SIG-M5 treated with dmso at 0.1 percent for 504 hours (cell line): ENCODE data around the gene TFEC.

ENCODE experiments used
- DNase-seq: peaks from one replicate; lab custom pipeline; 2025; ENCODE audit not compliant: unreplicated experiment; lab: John Stamatoyannopoulos, UW

Gene TFEC

GRCh38 chr7:115995701-115996100 lies 34.9 kb downstream of the TFEC start:
- DNase-seq, result no peak

- DNase-seq, result no peak
Observed at GRCh38 chr7:115988401-115988800, 42.2 kb downstream of the TFEC start.

GRCh38 chr7:115987486-115987885 lies 43.1 kb downstream of the TFEC start:
- no peak for DNase-seq

GRCh38 chr7:115984105-115984504 lies 46.5 kb downstream of the TFEC start:
- DNase-seq, result no peak

- peak; percentile 26 for DNase-seq
Observed at GRCh38 chr7:115980159-115980558, 50.4 kb downstream of the TFEC start.

- no peak for DNase-seq
Observed at GRCh38 chr7:115976651-115977050, 53.9 kb downstream of the TFEC start.

- DNase-seq, result no peak
Observed at GRCh38 chr7:115975766-115976165, 54.8 kb downstream of the TFEC start.

- DNase-seq, result no peak
Observed at GRCh38 chr7:115973406-115973805, 57.2 kb downstream of the TFEC start.

GRCh38 chr7:115971506-115971905 lies 59.1 kb downstream of the TFEC start:
- no peak for DNase-seq

GRCh38 chr7:115968596-115968995 lies 62.0 kb downstream of the TFEC start:
- DNase-seq, result no peak

GRCh38 chr7:115968171-115968570 lies 62.4 kb downstream of the TFEC start:
- DNase-seq, result no peak

GRCh38 chr7:115965796-115966475 lies 64.6 kb downstream of the TFEC start:
- DNase-seq, result peak; percentile 47

- DNase-seq, result no peak
Observed at GRCh38 chr7:115965236-115965635, 65.3 kb downstream of the TFEC start.

GRCh38 chr7:115964799-115965198 lies 65.8 kb downstream of the TFEC start:
- DNase-seq, result no peak

GRCh38 chr7:115962340-115962739 lies 68.2 kb downstream of the TFEC start:
- no peak for DNase-seq

- DNase-seq, result no peak
Observed at GRCh38 chr7:115953592-115954255, 76.8 kb downstream of the TFEC start.

- no peak for DNase-seq
Observed at GRCh38 chr7:115952832-115953231, 77.7 kb downstream of the TFEC start.

GRCh38 chr7:115951547-115951946 lies 79.0 kb downstream of the TFEC start:
- DNase-seq, result no peak

GRCh38 chr7:115941703-115942268 lies 88.8 kb downstream of the TFEC start:
- DNase-seq, result no peak

- peak; percentile 41 for DNase-seq
Observed at GRCh38 chr7:115940460-115941060, 90.0 kb downstream of the TFEC start.

GRCh38 chr7:115937960-115938359 lies 92.6 kb downstream of the TFEC start:
- no peak for DNase-seq

- no peak for DNase-seq
Observed at GRCh38 chr7:115933471-115933870, 97.1 kb downstream of the TFEC start.
